ENCODE data around the gene SFXN3. TPM values are rescaled to one million over a fixed set of nuclear protein-coding genes. Genes with fewer than 3 reads are reported as not detected.

The SFXN3 gene
- total and polyA plus RNA-seq, 2 experiments from 2014 or later = 0.68 to 3.8 TPM

GRCh38 chr10:101007099-101007711 is 23.8 kb upstream of the SFXN3 start (continued):
- TF ChIP-seq ZNF114 (CRISPR knock-in tag; IDR thresholded peaks at IDR 0.05) = no peak
- TF ChIP-seq, protein P1, sequence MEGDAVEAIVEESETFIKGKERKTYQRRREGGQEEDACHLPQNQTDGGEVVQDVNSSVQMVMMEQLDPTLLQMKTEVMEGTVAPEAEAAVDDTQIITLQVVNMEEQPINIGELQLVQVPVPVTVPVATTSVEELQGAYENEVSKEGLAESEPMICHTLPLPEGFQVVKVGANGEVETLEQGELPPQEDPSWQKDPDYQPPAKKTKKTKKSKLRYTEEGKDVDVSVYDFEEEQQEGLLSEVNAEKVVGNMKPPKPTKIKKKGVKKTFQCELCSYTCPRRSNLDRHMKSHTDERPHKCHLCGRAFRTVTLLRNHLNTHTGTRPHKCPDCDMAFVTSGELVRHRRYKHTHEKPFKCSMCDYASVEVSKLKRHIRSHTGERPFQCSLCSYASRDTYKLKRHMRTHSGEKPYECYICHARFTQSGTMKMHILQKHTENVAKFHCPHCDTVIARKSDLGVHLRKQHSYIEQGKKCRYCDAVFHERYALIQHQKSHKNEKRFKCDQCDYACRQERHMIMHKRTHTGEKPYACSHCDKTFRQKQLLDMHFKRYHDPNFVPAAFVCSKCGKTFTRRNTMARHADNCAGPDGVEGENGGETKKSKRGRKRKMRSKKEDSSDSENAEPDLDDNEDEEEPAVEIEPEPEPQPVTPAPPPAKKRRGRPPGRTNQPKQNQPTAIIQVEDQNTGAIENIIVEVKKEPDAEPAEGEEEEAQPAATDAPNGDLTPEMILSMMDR (conservative IDR thresholded peaks at IDR 0.05; ENCODE audit: low read depth in 2 of 2) = no peak
- no peak for TF ChIP-seq EZH2phosphoT487 (IDR thresholded peaks at IDR 0.05; ENCODE audit: unreplicated experiment)
- TF ChIP-seq JUNB (IDR thresholded peaks at IDR 0.05; ENCODE audit: unreplicated experiment) = no peak
- TF ChIP-seq ZNF331 (CRISPR knock-in tag; IDR thresholded peaks at IDR 0.05; ENCODE audit: low read depth) = no peak

DNA sequence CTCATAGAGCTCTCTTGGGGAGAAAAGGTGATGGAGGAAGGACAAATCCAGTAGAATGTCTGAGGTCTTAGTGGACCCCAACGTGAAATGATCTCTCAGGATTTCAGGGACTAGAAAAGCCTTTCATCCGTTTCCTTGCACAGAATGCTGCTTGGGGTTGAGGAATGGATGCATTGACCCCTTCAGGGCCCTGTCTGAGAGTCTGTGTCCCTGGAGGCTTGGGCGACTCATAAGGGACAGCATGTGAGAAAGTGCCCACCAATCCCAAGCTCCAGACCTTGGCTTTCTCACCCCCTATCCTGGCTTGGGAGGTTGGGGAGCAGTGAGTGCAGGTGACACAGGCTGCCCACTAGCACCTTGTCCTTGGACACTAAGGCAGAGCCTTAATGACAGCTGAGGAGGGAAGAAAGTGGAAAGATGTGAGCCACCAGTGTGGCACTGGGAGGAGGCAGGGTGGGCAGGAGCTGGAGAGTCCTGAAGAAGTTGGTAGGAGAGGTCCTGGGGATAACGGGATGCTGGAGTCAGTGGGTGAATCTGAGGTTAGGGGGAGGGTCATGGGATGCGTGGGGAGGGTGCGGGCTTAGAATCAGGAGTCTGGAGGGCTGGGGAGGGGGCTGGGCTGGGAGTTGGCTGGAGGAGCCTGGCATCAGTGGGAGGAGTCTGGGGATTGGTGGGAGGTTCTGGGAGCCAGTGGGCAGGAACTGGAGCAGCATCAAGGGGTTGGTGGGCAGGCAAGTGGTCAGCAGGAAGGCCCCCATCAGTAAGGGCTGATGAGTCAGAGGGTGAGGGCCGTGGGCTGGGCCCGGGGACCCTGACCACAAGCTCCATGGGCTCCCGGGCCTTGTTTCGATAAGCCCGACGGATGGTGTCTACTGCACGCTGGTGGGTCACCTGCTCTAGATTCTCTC is 22.9 kb upstream of the SFXN3 start:
- 0 out of 2 replicates have a peak, but pooled peaks cover 7% of the 10 kb centered on the region for H4K20me1 ChIP-seq (replicated peaks; ENCODE audit: insufficient read depth)
- H3K4me3 ChIP-seq = no peak overlapping the region
- no peaks in the 10 kb centered on the region for H3K79me2 ChIP-seq (replicated peaks; ENCODE audit: insufficient read depth)
- ATAC-seq (no peak), DNase-seq (ENCODE audit: low spot score) (no peak)
- no peak overlapping the region for H3K27ac ChIP-seq (ENCODE audit: low read depth)
- no peak overlapping the region for H3K4me2 ChIP-seq
- Mint-ChIP-seq H3K9me3 (no peaks in the 10 kb centered on the region), H3K4me3 (0 out of 3 replicates have a peak overlapping the region, but pooled peaks have one; percentile 12), H3K27me3 (ENCODE audit: insufficient read depth, low read depth, poor library complexity) (peaks cover 14% of the 10 kb centered on the region), H3K27ac (no peak overlapping the region), H3K4me1 (peaks cover 20% of the 10 kb centered on the region), H3K36me3 (ENCODE audit: low read depth) (peaks cover 29% of the 10 kb centered on the region)
- H2AFZ ChIP-seq = no peak overlapping the region
- H3K36me3 ChIP-seq (ENCODE audit: insufficient read depth) = no peaks in the 10 kb centered on the region; the same call in 1 of the 2 replicates
- H3K4me1 ChIP-seq (ENCODE audit: insufficient read depth) = peaks cover 10% of the 10 kb centered on the region; the same call in 1 of the 2 replicates
- H3K9me2 ChIP-seq (ENCODE audit: insufficient read depth) = no peaks in the 10 kb centered on the region
- H3K27me3 ChIP-seq (ENCODE audit: insufficient read depth) = no peaks in the 10 kb centered on the region
- TF ChIP-seq EZH2phosphoT487 (IDR thresholded peaks at IDR 0.05; ENCODE audit: unreplicated experiment) (no peak), POLR2AphosphoS5 (IDR thresholded peaks at IDR 0.05; ENCODE audit: low read depth) (peak; percentile 23; the same call in 1 of the 2 replicates)
- H3F3A ChIP-seq (replicated peaks; ENCODE audit: low read depth) = 0 out of 2 replicates have a peak, but pooled peaks cover 4% of the 10 kb centered on the region

- H3F3A ChIP-seq (replicated peaks; ENCODE audit: low read depth) = 0 out of 2 replicates have a peak, but pooled peaks cover 4% of the 10 kb centered on the region
- H3K27ac Mint-ChIP-seq = no peak overlapping the region
- no peaks in the 10 kb centered on the region for H3K79me2 ChIP-seq (replicated peaks; ENCODE audit: insufficient read depth)
- peaks cover 22% of the 10 kb centered on the region for H3K36me3 Mint-ChIP-seq (ENCODE audit: low read depth)
- peaks cover 11% of the 10 kb centered on the region; the same call in 1 of the 2 replicates for H3K4me1 ChIP-seq (ENCODE audit: insufficient read depth)
- no peak for TF ChIP-seq STAT1 (IDR thresholded peaks at IDR 0.05; ENCODE audit: unreplicated experiment)
- TF ChIP-seq POLR2AphosphoS5 (IDR thresholded peaks at IDR 0.05; ENCODE audit: low read depth) = no peak
- no peak for TF ChIP-seq ZNF331 (CRISPR knock-in tag; IDR thresholded peaks at IDR 0.05; ENCODE audit: low read depth)
- no peak for TF ChIP-seq NANOG (IDR thresholded peaks at IDR 0.05; ENCODE audit: borderline replicate concordance)
- no peak for TF ChIP-seq ZNF114 (CRISPR knock-in tag; IDR thresholded peaks at IDR 0.05)
- no peak for TF ChIP-seq ETS1 (IDR thresholded peaks at IDR 0.05)
- TF ChIP-seq JUNB (IDR thresholded peaks at IDR 0.05; ENCODE audit: unreplicated experiment) = no peak
- no peak overlapping the region for H3K4me2 ChIP-seq
- no peaks in the 10 kb centered on the region for H3K9me3 Mint-ChIP-seq
- H3K4me1 Mint-ChIP-seq = peaks cover 24% of the 10 kb centered on the region
- H3K4me3 Mint-ChIP-seq = no peak overlapping the region
- H3K36me3 ChIP-seq (ENCODE audit: insufficient read depth) = no peaks in the 10 kb centered on the region; the same call in 1 of the 2 replicates
- H2AFZ ChIP-seq = no peak overlapping the region
- H3K9me2 ChIP-seq (ENCODE audit: insufficient read depth) = no peaks in the 10 kb centered on the region
- 0 out of 2 replicates have a peak, but pooled peaks cover 7% of the 10 kb centered on the region for H4K20me1 ChIP-seq (replicated peaks; ENCODE audit: insufficient read depth)
- H3K27me3 Mint-ChIP-seq (ENCODE audit: insufficient read depth, low read depth, poor library complexity) = peaks cover 17% of the 10 kb centered on the region
- DNase-seq (ENCODE audit: low spot score) (no peak), ATAC-seq (no peak)
- no peak overlapping the region for H3K27ac ChIP-seq (ENCODE audit: low read depth)
- H3K4me3 ChIP-seq = no peak overlapping the region
- H3K27me3 ChIP-seq (ENCODE audit: insufficient read depth) = no peaks in the 10 kb centered on the region
These were observed 22.1 kb upstream of the SFXN3 start for GRCh38 chr10:101008823-101009423.
